Hepatic stellate cell (primary cell): ENCODE measurements around the gene MAP3K21.

Source experiments
- DNase-seq: peaks from one replicate; pipeline ENCODE4 v3.0.0; 2011; ENCODE audit warnings: low spot score

The MAP3K21 gene

GRCh38 chr1:233327651-233328141 lies at the start of gene MAP3K21:
Gene MAP3K21 (plus strand): TSS chr1:233327724. CDS start chr1:233328029, 305 bp downstream.
- no peak for DNase-seq

- DNase-seq, result no peak
These were observed 48.9 kb upstream of the MAP3K21 start for GRCh38 chr1:233278631-233279030.

GRCh38 chr1:233279971-233280370 lies 47.6 kb upstream of the MAP3K21 start:
- no peak for DNase-seq

GRCh38 chr1:233281711-233282581 lies 45.6 kb upstream of the MAP3K21 start:
- no peak for DNase-seq

- no peak for DNase-seq
These were observed 45.0 kb upstream of the MAP3K21 start for GRCh38 chr1:233282582-233282886.

GRCh38 chr1:233289676-233290075 lies 37.8 kb upstream of the MAP3K21 start:
- no peak for DNase-seq

- no peak for DNase-seq
These were observed 37.0 kb upstream of the MAP3K21 start for GRCh38 chr1:233290396-233291034.

GRCh38 chr1:233293556-233294446 lies 33.7 kb upstream of the MAP3K21 start:
- no peak for DNase-seq

GRCh38 chr1:233294913-233295236 lies 32.6 kb upstream of the MAP3K21 start:
- peak; percentile 31 for DNase-seq

- peak; percentile 65 for DNase-seq
These were observed 32.1 kb upstream of the MAP3K21 start, which contains the start of gene PCNX2 for GRCh38 chr1:233295237-233295974. Gene PCNX2 (minus strand): TSS chr1:233295725. CDS start chr1:233295478, 247 bp downstream.

GRCh38 chr1:233295975-233296322 lies 31.6 kb upstream of the MAP3K21 start:
- no peak for DNase-seq

- DNase-seq, result no peak
These were observed 28.1 kb upstream of the MAP3K21 start for GRCh38 chr1:233299450-233299849.

GRCh38 chr1:233300326-233300725 lies 27.2 kb upstream of the MAP3K21 start:
- no peak for DNase-seq

GRCh38 chr1:233304489-233305102 lies 22.9 kb upstream of the MAP3K21 start:
- DNase-seq, result no peak

GRCh38 chr1:233313434-233314155 lies 13.9 kb upstream of the MAP3K21 start:
- no peak for DNase-seq

- DNase-seq, result no peak
These were observed 11.7 kb upstream of the MAP3K21 start for GRCh38 chr1:233315718-233316301.

- no peak for DNase-seq
These were observed 11.1 kb upstream of the MAP3K21 start for GRCh38 chr1:233316473-233316872.

- no peak for DNase-seq
These were observed 8.3 kb upstream of the MAP3K21 start for GRCh38 chr1:233319272-233319671.

GRCh38 chr1:233320023-233320422 lies 7.5 kb upstream of the MAP3K21 start:
- no peak for DNase-seq

GRCh38 chr1:233323718-233324117 lies 3.8 kb upstream of the MAP3K21 start:
- DNase-seq, result no peak
